ENCODE data around the gene JAM3. TPM values are rescaled to one million over a fixed set of nuclear protein-coding genes. Genes with fewer than 3 reads are reported as not detected.
A peak's percentile ranks its signal among the peaks of the same experiment; 100 is the strongest.

JAM3 gene
- total and polyA plus RNA-seq, 2 of the 8 experiments (the other 6 are each of a cell fraction or from before 2014, with no cell fraction given) = 19.6 to 42.8 TPM

- H3K4me1 ChIP-seq (replicated peaks in 1 of 4; ENCODE audit: control insufficient read depth in 3 of 4, insufficient read depth in 4 of 4, low read length in 3 of 4) = peaks cover 1 to 9% (median 4%) of the 10 kb centered on the region in 4 experiments; a peak in 5 of 7 replicates
- H3K36me3 ChIP-seq (ENCODE audit: control insufficient read depth in 2 of 4, insufficient read depth in 4 of 4, low read length in 3 of 4) = no peaks in the 10 kb centered on the region
- no peak overlapping the region for H2BK120ac ChIP-seq (replicated peaks; ENCODE audit: low read depth, low read length)
- no peaks in the 10 kb centered on the region for H3K79me2 ChIP-seq (ENCODE audit: control insufficient read depth in 1 of 2, insufficient read depth in 2 of 2, low read length in 2 of 2)
- H3K79me1 ChIP-seq (ENCODE audit: low read depth, low read length) = no peaks in the 10 kb centered on the region
- ChIA-PET POLR2A (ENCODE audit: partially characterized antibody) (no interaction called here), CTCF (ENCODE audit: partially characterized antibody) (interaction anchor here (1.0 to 9.5 kb wide), 8 partner anchors 9 to 87 kb away, joined by 3 to 178 read pairs (median 21); no protein-coding TSS in a partner anchor)
- H3K4ac ChIP-seq (replicated peaks; ENCODE audit: insufficient read length, low read depth, low read length) = no peak overlapping the region
- TF ChIP-seq YY1 (IDR thresholded peaks at IDR 0.05; ENCODE audit: low read depth, low read length) (peak; percentile 63), TAF7 (optimal IDR thresholded peaks at IDR 0.05; ENCODE audit: borderline replicate concordance, low read depth, low read length) (no peak), ASH2L (IDR thresholded peaks at IDR 0.05; ENCODE audit: low read length) (no peak), BACH1 (IDR thresholded peaks at IDR 0.05; ENCODE audit: low read length) (no peak), RFX5 (IDR thresholded peaks at IDR 0.05; ENCODE audit: borderline replicate concordance, low read depth, low read length) (no peak), SAP30 (IDR thresholded peaks at IDR 0.05; ENCODE audit: insufficient read depth, insufficient replicate concordance, low read length) (no peak), JUN (IDR thresholded peaks at IDR 0.05; ENCODE audit: low read depth, low read length) (no peak)
- H4K8ac ChIP-seq (ENCODE audit: extremely low read depth, insufficient read depth, low read length) = no peak overlapping the region; the same call in 1 of the 2 replicates
- no peak overlapping the region for H3K27ac ChIP-seq (ENCODE audit: low read depth, low read length)
- H3K23me2 ChIP-seq (ENCODE audit: low read depth, low read length) = no peaks in the 10 kb centered on the region
- 0 out of 2 replicates have a peak overlapping the region, but pooled peaks have one; percentile 77 for H2AK5ac ChIP-seq (ENCODE audit: low read depth, low read length)
- H2BK20ac ChIP-seq (ENCODE audit: low read length) = peak overlapping the region; percentile 40; the same call in 1 of the 2 replicates
- H3K56ac ChIP-seq (replicated peaks; ENCODE audit: insufficient read length, low read depth, low read length) = no peak overlapping the region
- no peak overlapping the region for H4K5ac ChIP-seq (ENCODE audit: insufficient read length, low read depth, low read length)
- peak overlapping the region; percentile 58 for H4K91ac ChIP-seq (replicated peaks; ENCODE audit: insufficient read length, low read length)
- H3K14ac ChIP-seq (ENCODE audit: insufficient read length) = no peak overlapping the region
- H2BK15ac ChIP-seq (ENCODE audit: low read length) = peak overlapping the region; percentile 82; the same call in 1 of the 2 replicates
- peak overlapping the region; percentile 52; the same call in 1 of the 2 replicates for H3K18ac ChIP-seq (ENCODE audit: extremely low read depth, low read length)
- no peaks in the 10 kb centered on the region for H3K9me3 ChIP-seq (ENCODE audit: insufficient read depth in 2 of 2, low read depth in 1 of 2, low read length in 1 of 2)
- H4K20me1 ChIP-seq (replicated peaks in 1 of 2; ENCODE audit: control insufficient read depth in 1 of 2, insufficient read depth in 2 of 2, low read length in 2 of 2) = no peaks in the 10 kb centered on the region
- H2BK5ac ChIP-seq (ENCODE audit: low read depth, low read length) = no peak overlapping the region; the same call in 1 of the 2 replicates
- 79% methylated on average over 12 of the region's 12 CpGs; no CpG with 5 or more reads in 1 of the 2 experiments for WGBS, 2 experiments (ENCODE audit: extremely low coverage in 1 of 2, insufficient coverage in 1 of 2, insufficient read length in 1 of 2, insufficient replicate concordance in 2 of 2, low coverage in 1 of 2, low lambda C conversion rate in 2 of 2, missing lambda C conversion rate in 1 of 2)
- no peak for FAIRE-seq
- no peak overlapping the region for H3K4me2 ChIP-seq (ENCODE audit: insufficient read depth in 1 of 2, low read depth in 2 of 2, low read length in 2 of 2)
- H3K4me3 ChIP-seq (ENCODE audit: extremely low read depth in 1 of 4, insufficient read depth in 2 of 4, low read depth in 3 of 4, low read length in 4 of 4) = no peak overlapping the region
- DNase-seq (ENCODE audit: low read depth in 1 of 2, low spot score in 2 of 2) = no peak
- H2BK12ac ChIP-seq (ENCODE audit: low read depth, low read length) = no peak overlapping the region; the same call in 1 of the 2 replicates
- peak overlapping the region; percentile 54; the same call in 1 of the 2 replicates for H2AFZ ChIP-seq (ENCODE audit: low read length)
- no peak overlapping the region for H3K9ac ChIP-seq (replicated peaks in 1 of 4; ENCODE audit: extremely low read depth in 1 of 4, low read depth in 3 of 4, low read length in 3 of 4)
- H3K27me3 ChIP-seq (replicated peaks in 1 of 4; ENCODE audit: control insufficient read depth in 3 of 4, extremely low read depth in 1 of 4, insufficient read depth in 3 of 4, low read length in 3 of 4) = no peaks in the 10 kb centered on the region; a peak in 2 of 7 replicates
- H3K23ac ChIP-seq (ENCODE audit: insufficient read length) = no peak overlapping the region
Observed at GRCh38 chr11:134052395-134052987, 16.4 kb upstream of the JAM3 start.

Measured in H1 (cell line).